ENCODE measurements around the gene KCNV2.

KCNV2 gene

GRCh38 chr9:2720179-2720654 is 2.9 kb downstream of the KCNV2 start:
- DNase-seq (ENCODE audit: low read depth) = no peak

- DNase-seq (ENCODE audit: low read depth) = no peak
Observed at GRCh38 chr9:2722715-2723114, 5.4 kb downstream of the KCNV2 start.

GRCh38 chr9:2723376-2724065 is 6.2 kb downstream of the KCNV2 start:
- no peak for DNase-seq (ENCODE audit: low read depth)

- no peak for DNase-seq (ENCODE audit: low read depth)
Observed at GRCh38 chr9:2725126-2725525, 7.8 kb downstream of the KCNV2 start.

DNA sequence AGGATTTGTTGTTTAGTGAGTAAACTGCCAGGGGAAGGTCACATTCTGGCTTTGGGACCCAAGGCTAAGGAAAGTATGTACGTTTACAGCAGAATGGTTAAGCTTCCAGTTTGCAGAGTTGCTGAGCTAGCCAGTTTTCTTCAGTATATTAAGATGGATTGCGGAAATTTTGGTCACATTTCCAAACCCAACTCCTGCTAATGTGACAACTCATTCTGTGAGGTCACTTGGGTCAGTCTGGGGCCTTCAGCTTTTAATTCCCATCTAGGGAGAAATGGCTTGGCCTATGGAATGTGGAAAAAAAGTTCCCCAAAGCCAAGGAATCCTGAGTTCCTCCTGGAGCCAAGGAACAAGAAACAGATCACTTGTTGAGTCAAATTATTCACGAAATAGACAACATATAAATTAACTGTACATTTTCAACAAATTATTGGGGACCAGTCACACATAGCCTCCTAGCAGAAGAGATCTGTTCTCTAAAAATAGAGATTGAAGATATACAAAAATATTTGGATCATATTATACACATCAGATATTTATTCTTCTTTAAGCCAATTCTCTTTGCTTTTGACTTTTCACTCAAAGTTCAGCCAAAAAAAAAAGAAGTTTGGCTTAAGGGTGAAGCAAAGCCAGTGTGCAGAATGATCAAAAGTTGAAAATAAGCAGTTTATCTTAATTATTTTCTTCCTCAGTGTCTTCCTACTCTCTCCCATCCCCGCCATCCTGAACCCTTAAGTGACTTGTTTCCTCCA is 8.8 kb downstream of the KCNV2 start:
- DNase-seq (ENCODE audit: low read depth) = no peak

- no peak for DNase-seq (ENCODE audit: low read depth)
Observed at GRCh38 chr9:2726650-2727340, 9.5 kb downstream of the KCNV2 start.

DNA sequence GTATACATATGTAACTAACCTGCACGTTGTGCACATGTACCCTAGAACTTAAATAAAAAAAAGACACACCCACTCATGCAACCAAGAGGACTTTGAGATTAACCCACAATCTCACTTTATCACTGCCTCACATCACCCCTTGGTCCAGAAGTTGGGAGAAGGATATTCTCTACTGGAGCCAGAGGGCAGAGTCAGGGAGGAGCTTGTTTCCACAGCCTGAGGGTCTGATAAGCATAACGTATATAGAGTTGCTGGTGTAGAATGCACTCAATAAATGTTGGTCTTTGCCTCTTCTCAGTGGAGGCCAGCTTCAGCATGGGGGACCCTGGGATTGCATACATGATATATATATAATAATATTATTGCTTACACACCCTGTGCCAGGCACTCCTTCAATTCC is 10.1 kb downstream of the KCNV2 start:
- no peak for DNase-seq (ENCODE audit: low read depth)

- DNase-seq (ENCODE audit: low read depth) = no peak
Observed at GRCh38 chr9:2727966-2728613, 10.8 kb downstream of the KCNV2 start.

DNA sequence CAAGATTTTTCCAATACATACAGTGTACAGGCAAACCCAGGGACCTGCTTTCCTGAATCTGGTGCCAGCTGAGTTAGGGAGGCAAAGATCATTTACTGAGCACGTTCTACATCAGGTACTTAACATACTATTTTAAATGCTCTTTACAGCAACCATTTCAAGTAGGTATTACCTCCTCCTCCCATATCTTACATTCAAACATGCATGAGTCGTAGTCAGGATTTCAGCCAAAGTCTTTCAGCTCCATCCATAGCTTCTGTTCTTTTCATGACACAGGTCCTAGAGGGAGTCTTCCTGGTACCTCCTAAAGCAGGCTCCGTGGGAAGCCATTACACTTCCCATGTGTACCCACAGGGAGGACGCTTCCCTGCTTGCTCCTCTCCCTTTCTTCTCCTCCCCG is 11.7 kb downstream of the KCNV2 start:
- DNase-seq (ENCODE audit: low read depth) = no peak

DNA sequence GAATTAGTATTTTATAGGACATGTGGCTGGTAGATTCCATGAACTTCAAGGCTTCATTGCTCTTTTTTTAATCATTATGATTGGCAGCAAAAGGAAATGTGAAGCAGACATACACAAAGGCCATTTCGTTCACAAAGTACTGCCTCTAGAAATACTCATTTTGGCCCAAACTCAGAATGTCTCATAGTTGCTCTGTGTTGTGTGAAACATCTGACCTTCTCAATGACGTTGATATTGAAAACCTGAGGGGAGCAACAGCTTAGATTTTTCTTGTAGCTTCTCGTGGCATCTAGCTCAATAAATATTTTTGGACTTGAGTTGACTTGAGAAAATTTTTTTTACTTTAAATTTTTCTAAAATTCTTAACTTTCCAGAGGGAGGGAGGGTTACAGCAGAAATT is 12.4 kb downstream of the KCNV2 start:
- DNase-seq (ENCODE audit: low read depth) = no peak

GRCh38 chr9:2730971-2731370 is 13.7 kb downstream of the KCNV2 start:
- no peak for DNase-seq (ENCODE audit: low read depth)

DNA sequence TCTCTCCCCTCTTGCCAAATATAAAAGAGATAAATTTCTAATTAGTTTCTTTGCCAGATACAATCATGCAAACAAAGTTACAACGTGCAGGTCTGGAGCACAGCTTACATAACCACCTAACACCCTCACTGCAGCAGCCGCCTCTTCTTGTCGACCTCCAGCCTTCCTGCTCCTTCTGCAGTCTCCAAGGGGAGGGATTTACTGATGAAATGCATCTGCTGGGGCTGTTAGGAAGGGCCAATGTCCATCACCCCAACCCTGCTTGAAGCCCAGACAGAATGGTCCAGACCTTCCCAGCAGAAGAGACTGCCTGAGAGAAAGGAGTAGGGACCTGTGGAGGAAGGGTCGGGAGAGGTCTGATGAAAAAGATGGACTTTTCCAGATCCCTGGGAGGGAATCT is 15.2 kb downstream of the KCNV2 start:
- no peak for DNase-seq (ENCODE audit: low read depth)

- DNase-seq (ENCODE audit: low read depth) = no peak
Observed at GRCh38 chr9:2740616-2741015, 23.3 kb downstream of the KCNV2 start.

DNA sequence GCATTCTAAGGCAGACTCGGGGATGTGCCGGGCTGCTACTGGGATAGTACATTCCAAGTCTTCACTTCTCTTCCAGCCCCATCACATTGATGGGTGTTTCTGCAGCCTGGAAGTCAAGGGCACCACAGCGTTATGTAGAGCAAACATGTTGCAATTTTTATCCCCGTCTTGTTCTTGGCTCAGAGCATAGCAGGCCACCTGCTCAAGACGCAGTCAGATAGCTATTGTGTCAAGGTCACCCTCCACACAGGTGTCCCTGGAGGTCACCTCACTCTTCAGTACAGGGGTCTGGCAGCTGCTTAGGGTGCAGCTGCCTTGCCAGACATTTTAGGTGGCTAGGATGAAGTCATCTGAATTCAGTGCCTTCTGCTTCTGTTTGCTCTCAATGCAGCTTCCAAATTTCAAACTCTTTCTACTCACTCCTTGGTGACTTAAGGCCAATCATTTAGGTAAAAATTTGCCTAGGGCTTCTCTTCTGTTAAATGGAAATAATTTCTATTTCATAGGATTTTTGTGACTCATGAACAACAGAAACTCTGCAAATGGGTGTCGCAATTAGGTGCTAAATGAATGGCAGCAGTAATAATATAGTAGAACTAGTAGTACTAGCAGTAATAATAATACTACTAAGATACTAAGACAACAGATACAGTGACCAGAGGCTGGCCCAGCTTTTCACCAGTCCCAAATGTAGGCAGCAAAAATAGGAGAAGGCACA is 24.3 kb downstream of the KCNV2 start:
- DNase-seq (ENCODE audit: low read depth) = no peak

DNA sequence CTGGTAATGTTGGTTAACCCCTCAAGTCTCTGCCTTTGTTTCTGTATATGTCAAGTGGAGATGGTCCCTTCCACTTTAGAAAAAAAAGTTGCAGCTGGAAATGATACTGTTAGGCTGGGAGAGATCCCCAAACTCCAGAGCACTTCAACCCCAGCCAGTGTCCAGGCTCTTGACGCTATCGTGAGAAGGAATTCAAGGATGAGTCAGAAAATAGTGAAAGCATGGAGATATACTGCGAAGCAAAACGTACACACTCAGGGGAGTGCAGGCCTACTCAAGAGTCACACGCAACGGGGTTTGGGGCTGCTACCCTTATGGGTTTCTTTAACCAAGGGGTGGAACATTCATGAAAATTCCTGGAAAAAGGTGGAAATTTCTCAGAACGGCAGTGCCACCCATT is 24.9 kb downstream of the KCNV2 start:
- DNase-seq (ENCODE audit: low read depth) = no peak

- DNase-seq (ENCODE audit: low read depth) = no peak
Observed at GRCh38 chr9:2743937-2744529, 26.7 kb downstream of the KCNV2 start.

DNA sequence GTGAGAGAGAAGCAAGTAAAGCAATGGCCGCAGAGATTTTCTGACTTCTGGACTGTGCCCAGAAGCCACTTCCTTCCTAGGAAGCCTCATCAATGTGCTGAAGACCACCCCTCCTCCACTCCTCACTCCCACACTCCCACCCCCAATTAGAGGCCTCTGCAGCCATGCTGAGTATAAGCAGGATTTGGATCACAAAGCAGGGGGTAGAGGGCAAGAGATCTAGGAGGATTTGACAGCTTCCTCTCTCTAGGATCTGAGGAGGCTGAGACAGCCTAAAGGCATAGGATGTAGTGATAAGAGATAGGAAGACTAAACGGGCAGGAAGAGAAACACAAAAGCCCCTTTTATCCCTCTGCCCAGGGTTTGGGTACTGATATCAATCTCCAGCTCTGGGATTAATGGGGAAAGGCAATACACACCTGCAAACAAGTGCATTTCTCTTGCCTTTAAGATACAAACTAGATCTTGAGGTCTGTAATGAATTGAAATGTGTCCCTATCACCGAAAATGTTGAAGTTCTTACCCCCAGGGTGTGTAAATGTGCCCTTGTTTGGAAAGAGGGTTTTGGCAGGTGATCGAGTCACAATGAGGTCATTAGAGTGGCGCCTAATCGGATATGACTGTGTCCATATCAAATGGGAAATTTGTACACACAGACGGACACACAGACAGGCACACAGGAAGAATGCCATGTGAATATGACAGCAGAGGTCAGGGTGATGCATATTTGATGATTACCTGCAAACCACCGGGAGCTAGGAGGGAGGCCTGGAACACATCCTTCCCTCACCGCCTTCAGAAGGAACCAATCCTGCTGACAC is 28.5 kb downstream of the KCNV2 start:
- no peak for DNase-seq (ENCODE audit: low read depth)

DNA sequence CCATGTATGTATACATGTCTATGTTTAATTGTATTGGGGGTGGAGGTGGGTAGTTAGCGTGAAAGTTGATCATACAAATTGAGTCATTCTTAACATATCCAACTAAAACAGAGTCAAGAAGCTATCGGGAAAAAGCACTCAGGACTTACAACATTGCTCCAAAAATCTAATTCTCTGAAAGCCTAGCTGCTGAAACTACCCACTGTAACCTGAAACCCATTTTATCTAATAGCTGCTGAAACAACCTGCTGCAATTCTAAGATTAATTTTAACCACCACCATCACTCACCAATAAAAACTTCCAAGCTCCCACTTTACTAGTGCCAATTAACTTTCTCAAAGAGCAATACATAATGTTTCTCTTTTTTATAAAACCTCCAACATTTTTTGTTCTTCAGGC is 32.2 kb downstream of the KCNV2 start:
- no peak for DNase-seq (ENCODE audit: low read depth)

DNA sequence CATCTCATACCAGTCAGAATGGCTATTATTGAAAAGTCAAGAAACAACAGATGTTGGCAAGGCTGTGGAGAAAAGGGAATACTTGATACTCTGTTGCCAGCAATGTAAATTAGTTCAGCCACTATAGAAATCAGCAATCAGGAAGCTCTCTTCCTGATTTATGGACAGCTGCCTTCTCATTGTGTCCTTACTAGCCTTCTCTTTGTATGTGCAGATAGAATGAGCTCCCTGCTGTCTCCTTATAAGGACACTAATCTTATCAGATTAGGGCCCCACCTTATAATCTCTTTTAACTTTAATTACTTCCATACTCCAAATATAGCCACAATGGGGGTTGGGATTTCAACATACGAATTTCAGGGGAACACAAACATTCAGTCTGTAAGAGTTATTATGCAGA is 38.0 kb downstream of the KCNV2 start:
- DNase-seq (ENCODE audit: low read depth) = no peak

GRCh38 chr9:2758162-2758897 is 41.0 kb downstream of the KCNV2 start:
- no peak for DNase-seq (ENCODE audit: low read depth)
